Gastrocnemius medialis (tissue), 4 donors: ENCODE data around the gene ARL5A.

Experiments
- POLR2A ChIP-seq, 2 donors: fragments of 450-650 bp; IDR thresholded peaks; one replicate each; pipeline ENCODE4 v1.6.1; 2017; ENCODE audit warnings: antibody characterized with exemption in 2 of 2, mild to moderate bottlenecking in 2 of 2, moderate library complexity in 2 of 2
- TF ChIP-seq, protein P1 (sequence below), 5 experiments: fragments of 450-650 bp in 3 of 5; fragments of 200-600 bp in 2 of 5; sonication (generic) in 2 of 5; IDR thresholded peaks in 4 of 5; conservative IDR thresholded peaks in 1 of 5; 1 replicate in 4 of 5; 2 replicates in 1 of 5; pipeline ENCODE4 v1.5.1; 2016 to 2019; ENCODE audit warnings: antibody characterized with exemption in 5 of 5, mild to moderate bottlenecking in 3 of 5, moderate library complexity in 3 of 5

DNA sequence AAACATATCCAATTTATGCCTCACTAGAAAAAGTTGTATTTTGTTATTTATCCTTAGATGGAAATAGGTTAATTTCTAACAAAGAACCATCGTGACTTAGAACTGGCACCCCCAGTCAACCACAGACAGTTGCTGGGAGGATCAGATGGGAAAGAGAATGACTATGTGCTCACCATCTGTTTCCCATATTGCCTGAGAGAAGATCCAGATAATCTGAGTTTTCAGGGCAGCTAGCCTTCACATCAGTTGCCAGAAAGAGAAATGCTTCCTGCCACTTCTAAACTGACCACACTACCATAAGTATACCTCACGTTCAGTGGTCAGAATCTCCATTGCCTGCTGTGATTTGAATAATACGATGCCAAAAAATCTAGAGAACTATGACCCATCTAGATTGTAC, 65.5 kb downstream of the ARL5A start:
- TF ChIP-seq, protein P1, sequence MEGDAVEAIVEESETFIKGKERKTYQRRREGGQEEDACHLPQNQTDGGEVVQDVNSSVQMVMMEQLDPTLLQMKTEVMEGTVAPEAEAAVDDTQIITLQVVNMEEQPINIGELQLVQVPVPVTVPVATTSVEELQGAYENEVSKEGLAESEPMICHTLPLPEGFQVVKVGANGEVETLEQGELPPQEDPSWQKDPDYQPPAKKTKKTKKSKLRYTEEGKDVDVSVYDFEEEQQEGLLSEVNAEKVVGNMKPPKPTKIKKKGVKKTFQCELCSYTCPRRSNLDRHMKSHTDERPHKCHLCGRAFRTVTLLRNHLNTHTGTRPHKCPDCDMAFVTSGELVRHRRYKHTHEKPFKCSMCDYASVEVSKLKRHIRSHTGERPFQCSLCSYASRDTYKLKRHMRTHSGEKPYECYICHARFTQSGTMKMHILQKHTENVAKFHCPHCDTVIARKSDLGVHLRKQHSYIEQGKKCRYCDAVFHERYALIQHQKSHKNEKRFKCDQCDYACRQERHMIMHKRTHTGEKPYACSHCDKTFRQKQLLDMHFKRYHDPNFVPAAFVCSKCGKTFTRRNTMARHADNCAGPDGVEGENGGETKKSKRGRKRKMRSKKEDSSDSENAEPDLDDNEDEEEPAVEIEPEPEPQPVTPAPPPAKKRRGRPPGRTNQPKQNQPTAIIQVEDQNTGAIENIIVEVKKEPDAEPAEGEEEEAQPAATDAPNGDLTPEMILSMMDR (IDR thresholded peaks at IDR 0.05 in 4 of 5, conservative IDR thresholded peaks at IDR 0.05 in 1 of 5), result no peak
- TF ChIP-seq POLR2A (IDR thresholded peaks at IDR 0.05), result no peak
